Muscle of leg (tissue), 11 donors: ENCODE data around the gene KIF2A. TPM values are rescaled to one million over a fixed set of nuclear protein-coding genes. Genes with fewer than 3 reads are reported as not detected.
A peak's percentile ranks its signal among the peaks of the same experiment; 100 is the strongest.

Experiments
- DNase-seq: peaks from one replicate; pipeline ENCODE4 v3.0.0; 2013
- H3K27ac ChIP-seq: one replicate; pipeline ENCODE4 v1.5.1; 2013; ENCODE audit warnings: mild to moderate bottlenecking, low read length, control low read depth
- H3K27me3 ChIP-seq: one replicate; pipeline ENCODE4 v1.6.1; 2013; ENCODE audit warnings: low read length; ENCODE audit not compliant: control insufficient read depth, insufficient read depth
- H3K36me3 ChIP-seq: one replicate; pipeline ENCODE4 v1.6.1; 2013; ENCODE audit warnings: low read length; ENCODE audit not compliant: control insufficient read depth, insufficient read depth
- H3K4me1 ChIP-seq: one replicate; pipeline ENCODE4 v1.6.1; 2013; ENCODE audit warnings: low read length; ENCODE audit not compliant: control insufficient read depth, insufficient read depth
- H3K4me3 ChIP-seq: one replicate; pipeline ENCODE4 v1.5.1; 2013; ENCODE audit warnings: low read length, control low read depth
- H3K9me3 ChIP-seq: replicated peaks from 2 replicates; pipeline ENCODE4 v1.6.1; 2013; ENCODE audit warnings: low read depth, low read length; ENCODE audit not compliant: control insufficient read depth
- WGBS: methylation state at CpG from one replicate; pipeline ENCODE4 v1.1.5; 2013; ENCODE audit warnings: missing lambda C conversion rate; ENCODE audit not compliant: insufficient coverage; 5-methylcytosine and 5-hydroxymethylcytosine counted together
- polyA plus RNA-seq, 8 donors: library from polyadenylated mRNA; unstranded; fragments of 120-200 nt; gene quantifications; one replicate each; pipeline versions ENCODE4 v1.2.1 to v1.2.3, GENCODE V29; 2013; ENCODE audit warnings: inconsistent platforms in 1 of 8, low replicate concordance in 1 of 8; ENCODE audit not compliant: insufficient read length in 8 of 8, insufficient read depth in 1 of 8
- total RNA-seq: library from RNA; stranded (reverse); fragments of 120-200 nt; gene quantifications from one replicate; pipeline ENCODE4 v1.2.4, GENCODE V29; 2013

The KIF2A gene
- total and polyA plus RNA-seq, 9 donors = 20.9 to 41.9 (median 36.7) TPM

DNA sequence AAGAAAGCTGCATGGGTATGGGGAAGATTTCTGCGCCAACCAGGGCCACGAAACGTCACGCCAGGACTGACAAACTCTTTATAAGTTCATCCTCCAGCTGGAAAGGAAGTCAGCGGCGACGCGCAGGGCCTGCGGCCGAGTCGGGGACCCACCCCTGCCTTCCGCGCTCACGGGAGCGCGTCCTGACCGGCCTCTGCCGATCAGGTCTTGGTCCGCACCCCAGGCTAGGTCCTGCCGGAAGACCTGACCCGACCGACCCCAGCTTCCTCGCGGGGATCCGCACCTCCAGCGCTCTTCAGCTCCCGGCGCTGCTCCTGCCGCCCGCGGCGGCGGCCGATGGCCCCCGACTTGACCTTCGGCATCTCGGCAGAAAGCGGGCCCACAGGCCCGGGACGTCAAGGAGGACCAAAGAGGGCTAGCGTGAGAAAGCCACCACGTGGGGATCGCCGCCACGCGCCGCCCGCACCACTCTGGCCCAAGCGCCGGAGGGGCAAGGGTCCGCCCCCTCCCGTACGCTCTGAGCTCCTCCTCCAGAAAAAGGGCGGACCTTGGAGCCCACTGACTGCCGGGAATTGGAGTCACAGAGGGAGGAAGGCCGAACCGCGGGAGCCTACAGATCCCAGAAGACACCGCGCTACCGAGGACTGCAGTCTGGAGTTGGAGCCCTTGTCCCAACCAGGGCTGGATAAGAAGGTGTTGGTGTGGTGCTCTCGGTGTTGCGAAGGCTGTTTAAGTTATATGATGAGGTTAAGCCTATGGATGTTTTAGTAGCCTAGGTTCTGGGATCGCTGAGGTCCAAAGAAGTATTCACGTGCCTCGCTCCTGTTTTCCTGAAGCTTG is 97.6 kb downstream of the KIF2A start, which contains the start of gene DIMT1:
DIMT1 (minus strand) TSS at position 495 of the 840 bp plus-strand sequence; CDS start at position 362, 133 bp downstream.
- H3K4me3 ChIP-seq = peak within 1 kb of the TSS; percentile 90
- H3K27me3 ChIP-seq = no peaks in the 10 kb centered on the region
- H3K9me3 ChIP-seq = no peaks in the 10 kb centered on the region
- WGBS = under 1% methylated on average over 62 of the region's 66 CpGs
- peak; percentile 99 for DNase-seq
- H3K27ac ChIP-seq = peak within 1 kb of the TSS; percentile 98
- H3K4me1 ChIP-seq = no peaks in the 10 kb centered on the region
- H3K36me3 ChIP-seq = peaks cover 17% of the 10 kb centered on the region

DNA sequence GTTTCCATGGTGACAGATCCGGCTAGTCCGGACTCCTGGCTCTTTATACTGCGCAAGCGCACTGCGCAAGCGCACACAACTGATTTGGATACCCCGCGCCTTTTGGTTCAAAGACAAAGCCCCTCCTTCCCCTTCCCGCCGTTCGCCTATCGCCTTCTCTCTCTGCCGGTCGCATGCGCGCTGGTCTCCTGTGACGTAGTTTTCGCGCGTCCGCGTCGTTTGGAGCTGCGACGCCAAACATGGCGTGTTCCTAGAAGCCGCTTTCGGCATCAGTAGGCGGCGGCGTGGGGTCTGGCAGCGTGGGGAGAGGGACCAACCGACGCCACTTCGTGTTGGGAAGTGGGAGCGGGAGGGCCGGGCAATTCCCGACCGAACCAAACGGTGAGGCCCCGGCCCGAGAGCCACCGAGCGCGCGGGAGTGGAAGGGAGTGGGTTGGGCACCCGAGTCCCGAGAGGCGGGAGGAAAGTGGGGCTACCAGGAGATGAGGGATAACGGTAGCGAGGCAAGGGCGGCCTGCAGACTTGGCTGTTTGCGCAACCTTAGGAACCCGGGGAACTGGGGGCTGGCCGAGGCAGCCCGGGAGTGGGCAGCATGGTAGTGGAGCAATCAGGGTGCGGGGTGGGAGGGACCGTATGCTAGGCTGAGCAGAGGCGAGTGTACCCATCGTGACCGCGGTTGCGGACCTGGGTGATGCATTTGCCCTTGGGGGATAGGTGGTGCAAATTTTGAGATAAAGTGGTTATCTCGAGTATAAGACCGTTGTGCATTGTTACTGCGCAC is 106.7 kb downstream of the KIF2A start, which contains the start of gene IPO11:
IPO11 (plus strand) TSS at position 215 of the 781 bp plus-strand sequence. CDS start 24,517 bp downstream, outside the sequence.
- Histone ChIP-seq H3K4me1 (peaks cover 4% of the 10 kb centered on the region), H3K27me3 (no peaks in the 10 kb centered on the region), H3K36me3 (no peaks in the 10 kb centered on the region), H3K27ac (peak within 1 kb of the TSS; percentile 88), H3K4me3 (peak within 1 kb of the TSS; percentile 99), H3K9me3 (no peaks in the 10 kb centered on the region)
- 0% methylated on average over 63 of the region's 66 CpGs for WGBS
- peak; percentile 100 for DNase-seq

DNA sequence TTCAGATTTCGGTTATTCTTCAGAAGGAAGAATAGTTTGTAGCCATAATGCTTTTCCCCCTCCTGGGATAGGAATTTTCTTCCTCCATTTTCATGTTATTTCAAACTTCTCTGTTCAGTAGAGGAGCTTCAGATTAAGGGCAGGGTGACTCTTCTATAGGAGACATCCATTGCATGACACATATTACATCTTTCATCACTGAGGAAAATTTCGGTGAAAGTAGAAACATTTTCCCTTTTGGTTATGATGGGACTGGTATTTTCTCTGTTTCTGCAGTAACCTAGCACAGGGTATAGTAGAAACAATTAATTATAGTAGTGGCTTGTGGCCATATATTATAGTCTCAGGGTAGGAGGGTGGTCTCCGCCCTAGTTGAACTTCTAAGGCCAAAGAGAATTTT is 107.7 kb downstream of the KIF2A start:
- DNase-seq = no peak
- Histone ChIP-seq H3K27ac (no peak overlapping the region), H3K9me3 (no peaks in the 10 kb centered on the region), H3K4me3 (peak overlapping the region; percentile 99), H3K27me3 (no peaks in the 10 kb centered on the region), H3K4me1 (peaks cover 4% of the 10 kb centered on the region), H3K36me3 (no peaks in the 10 kb centered on the region)
- WGBS = no CpG with 5 or more reads among the region's 3 CpGs

DNA sequence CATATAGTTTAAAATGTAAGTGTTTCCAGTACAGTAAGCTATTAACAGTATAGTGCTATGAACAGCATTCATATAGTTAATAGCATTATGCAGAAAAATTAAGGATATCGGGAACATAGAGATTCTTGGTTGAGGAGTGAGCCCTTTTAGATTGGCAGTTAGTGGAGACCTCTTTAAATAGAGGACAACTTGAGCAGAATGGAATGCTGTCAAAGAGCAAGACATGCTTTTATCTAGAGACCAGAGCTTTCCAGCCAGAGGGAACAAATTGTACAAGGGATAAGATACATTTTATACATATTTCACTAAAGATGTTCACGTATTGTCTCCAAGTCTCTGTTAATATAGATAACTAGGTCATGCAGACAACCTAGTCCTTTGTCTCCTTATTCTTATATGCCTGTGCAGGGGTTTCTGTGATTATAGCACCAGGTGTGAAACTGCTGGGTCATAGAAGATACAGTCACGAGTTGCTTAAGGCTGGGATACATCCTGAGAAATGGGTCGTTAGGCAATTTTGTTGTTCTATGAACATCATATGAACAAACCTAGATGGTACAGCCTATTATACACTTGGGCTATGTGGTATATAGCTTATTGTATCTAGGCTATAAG is 112.6 kb downstream of the KIF2A start:
- no peaks in the 10 kb centered on the region for H3K4me1 ChIP-seq
- no peak overlapping the region for H3K4me3 ChIP-seq
- H3K9me3 ChIP-seq = no peaks in the 10 kb centered on the region
- no peaks in the 10 kb centered on the region for H3K27me3 ChIP-seq
- H3K27ac ChIP-seq = no peak overlapping the region
- DNase-seq = no peak
- no CpG with 5 or more reads among the region's 4 CpGs for WGBS
- H3K36me3 ChIP-seq = no peaks in the 10 kb centered on the region

DNA sequence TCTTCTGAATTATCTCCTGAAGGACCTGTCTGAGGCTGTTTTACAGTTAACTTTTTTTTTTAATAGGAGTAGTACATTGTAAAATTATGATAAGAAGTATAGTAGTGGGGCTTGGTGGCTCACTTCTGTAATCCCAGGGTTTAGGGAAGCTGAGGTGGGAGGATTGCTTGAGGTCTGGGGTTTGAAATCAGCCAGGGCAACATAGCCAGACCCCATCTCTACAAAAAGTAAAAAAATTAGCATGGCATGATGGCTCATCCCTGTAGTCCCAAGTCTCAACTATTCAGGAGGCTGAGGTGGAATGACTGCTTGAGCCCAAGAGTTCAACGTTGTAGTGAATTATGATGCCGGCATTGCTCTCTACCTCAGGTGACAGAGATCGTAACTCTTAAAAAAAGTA is 113.6 kb downstream of the KIF2A start:
- 98% methylated on average over 3 of the region's 3 CpGs for WGBS
- no peaks in the 10 kb centered on the region for H3K27me3 ChIP-seq

DNA sequence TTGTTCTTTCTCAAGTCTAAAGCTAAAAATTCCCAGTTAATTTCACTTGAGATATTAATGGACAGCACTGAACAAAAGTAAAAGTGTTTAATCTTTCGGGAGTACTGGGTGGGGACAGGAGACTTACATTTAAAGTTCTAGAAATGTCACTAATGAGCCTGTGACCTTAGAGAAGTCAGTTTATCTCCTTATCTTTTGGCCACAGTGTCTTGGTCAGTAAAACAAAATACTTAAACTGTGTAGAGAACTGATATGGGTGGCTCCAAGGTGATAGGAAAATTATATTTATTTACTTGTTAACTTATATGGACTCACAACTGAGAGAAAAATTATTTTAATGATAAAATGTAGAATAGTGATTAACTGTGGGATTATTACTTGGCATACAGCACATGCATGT is 115.4 kb downstream of the KIF2A start:
- H3K9me3 ChIP-seq = no peaks in the 10 kb centered on the region
- WGBS = no CpG with 5 or more reads among the region's 1 CpG
- no peak for DNase-seq
- no peak overlapping the region for H3K4me3 ChIP-seq
- no peaks in the 10 kb centered on the region for H3K4me1 ChIP-seq
- peaks cover 3% of the 10 kb centered on the region for H3K36me3 ChIP-seq
- H3K27me3 ChIP-seq = no peaks in the 10 kb centered on the region
- no peak overlapping the region for H3K27ac ChIP-seq

More for the DNA sequence above, 113.6 kb downstream of the KIF2A start:
- Histone ChIP-seq H3K36me3 (no peaks in the 10 kb centered on the region), H3K27ac (no peak overlapping the region), H3K4me3 (no peak overlapping the region), H3K4me1 (no peaks in the 10 kb centered on the region), H3K9me3 (no peaks in the 10 kb centered on the region)
- DNase-seq = no peak

DNA sequence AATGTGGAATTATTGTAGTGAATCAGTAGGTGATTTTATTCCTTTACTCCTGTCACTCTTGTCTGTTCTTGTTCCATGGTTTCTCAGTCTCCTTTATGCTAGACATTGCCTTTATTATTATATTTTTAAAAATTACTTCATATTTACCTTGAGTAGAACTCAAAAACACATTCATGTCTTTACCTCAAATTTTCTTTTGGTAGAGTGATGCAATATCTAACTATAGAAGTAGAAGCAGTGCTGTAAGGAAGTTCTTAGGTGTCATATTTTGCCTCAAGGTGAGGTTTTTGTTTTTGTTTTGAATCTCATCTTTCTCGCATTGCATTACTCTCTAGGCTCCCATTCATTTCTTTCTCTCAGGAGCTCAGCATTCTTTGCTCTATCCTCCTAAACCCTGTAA is 118.8 kb downstream of the KIF2A start:
- no peak for DNase-seq
- no peak overlapping the region for H3K27ac ChIP-seq
- no peaks in the 10 kb centered on the region for H3K4me1 ChIP-seq
- no peaks in the 10 kb centered on the region for H3K27me3 ChIP-seq
- no CpG with 5 or more reads among the region's 1 CpG for WGBS
- peaks cover 3% of the 10 kb centered on the region for H3K36me3 ChIP-seq
- H3K4me3 ChIP-seq = no peak overlapping the region
- no peaks in the 10 kb centered on the region for H3K9me3 ChIP-seq

DNA sequence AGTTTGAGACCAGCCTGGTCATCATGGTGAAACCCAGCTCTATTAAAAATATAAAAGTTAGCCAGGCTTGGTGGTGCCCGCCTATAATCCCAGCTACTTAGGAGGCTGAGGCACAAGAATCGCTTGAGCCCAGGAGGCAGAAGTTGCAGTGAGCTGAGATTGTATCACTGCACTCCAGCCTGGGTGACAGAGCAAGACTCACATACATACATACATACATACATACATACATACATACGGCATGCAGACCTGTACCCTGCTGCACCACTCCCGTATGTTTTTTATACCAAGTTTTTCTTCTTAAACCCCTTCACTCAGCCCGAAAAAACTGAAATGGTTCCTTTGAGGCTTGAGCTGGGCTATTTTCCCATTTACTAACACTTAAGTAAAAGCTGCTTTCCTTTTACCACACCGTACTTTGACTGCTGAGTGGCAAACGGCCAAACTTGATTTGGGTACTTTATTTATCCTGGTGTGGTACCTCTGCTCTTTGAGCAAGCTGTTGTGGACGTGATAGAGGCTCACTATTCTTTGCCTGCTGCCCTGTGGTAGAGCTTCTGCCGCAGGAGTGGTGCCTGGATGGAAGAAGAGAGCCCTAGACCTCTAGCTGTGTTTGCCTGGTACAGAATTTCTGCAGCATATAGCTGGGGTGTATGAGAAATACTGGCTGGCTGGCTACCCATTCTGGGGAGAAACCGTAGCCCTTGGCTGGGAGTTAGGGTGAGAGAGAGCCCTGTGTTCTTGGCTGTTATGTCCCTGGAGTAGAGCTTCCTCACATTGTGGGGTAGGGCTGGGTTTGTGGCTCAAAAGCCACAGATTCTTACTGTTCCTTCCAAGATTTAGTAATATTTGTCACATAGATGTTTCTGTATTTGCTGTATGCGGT is 126.0 kb downstream of the KIF2A start:
- H3K4me3 ChIP-seq = no peak overlapping the region
- peaks cover 3% of the 10 kb centered on the region for H3K4me1 ChIP-seq
- H3K27me3 ChIP-seq = no peaks in the 10 kb centered on the region
- peak; percentile 13 for DNase-seq
- H3K9me3 ChIP-seq = no peaks in the 10 kb centered on the region
- peak overlapping the region; percentile 13 for H3K27ac ChIP-seq
- H3K36me3 ChIP-seq = no peaks in the 10 kb centered on the region
- 56% methylated on average over 7 of the region's 11 CpGs for WGBS

DNA sequence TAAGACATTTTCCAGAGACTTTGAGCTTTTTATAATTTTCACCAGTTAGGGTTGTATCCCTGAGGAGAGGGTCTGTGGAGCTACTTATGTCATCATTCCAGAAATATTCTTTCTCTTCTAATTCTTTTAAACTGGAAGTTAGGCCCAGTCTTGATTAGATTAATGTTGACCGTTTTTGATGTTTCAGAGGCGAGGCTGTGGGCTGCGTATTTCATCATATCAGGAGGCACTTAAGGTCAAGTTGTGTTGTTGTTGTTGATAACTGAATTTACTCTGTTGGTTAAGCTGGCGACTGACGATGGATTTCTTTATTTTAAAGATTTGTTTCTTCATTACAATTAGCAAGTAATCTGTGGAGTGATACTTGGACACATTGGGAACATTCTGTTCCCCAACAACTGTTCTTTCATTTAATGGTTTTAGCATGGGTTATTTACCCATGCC is 126.6 kb downstream of the KIF2A start:
- Histone ChIP-seq H3K4me3 (no peak overlapping the region), H3K4me1 (peaks cover 3% of the 10 kb centered on the region), H3K27ac (no peak overlapping the region), H3K36me3 (no peaks in the 10 kb centered on the region), H3K27me3 (no peaks in the 10 kb centered on the region), H3K9me3 (no peaks in the 10 kb centered on the region)
- peak; percentile 4 for DNase-seq
- WGBS = no CpG with 5 or more reads among the region's 5 CpGs
